ENCODE measurements around the gene PRX.

Gene PRX

GRCh38 chr19:40443131-40443999 lies 30.2 kb upstream of the PRX start:
- no peak for TF ChIP-seq GATA2 (IDR thresholded peaks at IDR 0.05; ENCODE audit: low read depth, low read length)
- no peak for TF ChIP-seq GATA3 (IDR thresholded peaks at IDR 0.05; ENCODE audit: low read depth, low read length)

GRCh38 chr19:40442328-40443130 lies 29.4 kb upstream of the PRX start:
- TF ChIP-seq GATA2 (IDR thresholded peaks at IDR 0.05; ENCODE audit: low read depth, low read length) (no peak), GATA3 (IDR thresholded peaks at IDR 0.05; ENCODE audit: low read depth, low read length) (no peak)

GRCh38 chr19:40441719-40442253 lies 28.6 kb upstream of the PRX start:
- TF ChIP-seq GATA3 (IDR thresholded peaks at IDR 0.05; ENCODE audit: low read depth, low read length) (no peak), GATA2 (IDR thresholded peaks at IDR 0.05; ENCODE audit: low read depth, low read length) (no peak)

DNA sequence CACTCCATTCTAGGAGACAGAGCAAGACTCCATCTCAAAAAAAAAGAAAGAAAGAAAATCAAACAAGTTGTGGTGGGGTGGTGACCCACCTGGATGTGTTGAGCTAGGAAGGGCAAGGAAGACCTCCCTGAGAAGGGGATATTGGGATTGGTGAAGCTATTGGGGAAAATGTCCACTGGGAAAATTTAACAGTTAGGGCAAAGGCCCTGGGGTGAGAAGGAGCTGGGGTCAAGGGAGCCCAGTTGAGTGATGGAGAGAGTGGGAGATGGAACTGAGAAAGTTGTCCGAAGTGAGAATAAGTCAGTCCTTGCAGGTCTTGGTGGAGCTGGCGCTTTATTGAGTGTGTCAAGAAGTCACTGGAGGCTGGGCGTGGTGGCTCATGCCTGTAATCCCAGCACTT lies 25.1 kb upstream of the PRX start:
- TF ChIP-seq GATA2 (IDR thresholded peaks at IDR 0.05; ENCODE audit: low read depth, low read length): no peak
- no peak for TF ChIP-seq GATA3 (IDR thresholded peaks at IDR 0.05; ENCODE audit: low read depth, low read length)

DNA sequence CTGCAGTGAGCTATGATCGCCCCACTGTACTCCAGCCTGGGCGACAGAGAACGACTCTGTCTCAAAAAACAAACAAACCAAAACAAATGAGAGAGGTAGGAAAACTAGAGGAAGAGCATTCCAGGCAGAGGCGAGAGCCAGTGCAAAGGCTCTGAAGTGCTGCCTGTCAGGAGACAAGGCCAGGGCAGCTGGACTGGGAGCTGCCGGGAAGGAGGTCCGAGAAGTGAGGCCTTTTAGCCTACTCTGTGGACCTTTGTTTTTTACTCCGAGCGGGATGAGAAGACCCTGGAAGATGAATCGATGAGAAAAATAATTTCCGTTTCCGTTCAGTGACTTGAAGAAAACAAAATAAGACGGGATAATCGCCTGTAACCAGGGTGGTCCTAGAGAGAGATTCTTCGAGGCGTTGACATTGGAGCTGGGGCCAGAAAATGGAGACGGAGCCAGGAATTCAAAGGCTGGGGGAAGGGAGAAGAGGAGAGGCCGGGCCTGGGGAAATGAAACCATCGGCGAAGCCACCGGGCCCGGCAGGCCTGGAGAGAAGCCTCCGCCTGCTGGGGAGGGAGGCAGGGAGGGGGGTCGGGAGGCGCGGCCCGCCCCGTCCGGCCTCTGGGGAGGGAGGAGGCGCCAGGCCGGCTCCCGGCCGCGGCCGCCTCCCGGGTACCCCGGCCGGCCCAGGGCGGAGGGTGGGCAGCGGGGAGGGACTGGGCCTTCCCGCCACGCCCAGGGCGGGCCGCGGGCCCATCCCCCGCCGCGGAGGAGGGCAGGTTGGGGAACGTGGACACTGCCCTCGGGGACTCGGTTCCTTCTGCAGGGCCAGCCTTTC lies 20.4 kb upstream of the PRX start:
- TF ChIP-seq GATA3 (IDR thresholded peaks at IDR 0.05; ENCODE audit: low read depth, low read length): no peak
- no peak for TF ChIP-seq GATA2 (IDR thresholded peaks at IDR 0.05; ENCODE audit: low read depth, low read length)

DNA sequence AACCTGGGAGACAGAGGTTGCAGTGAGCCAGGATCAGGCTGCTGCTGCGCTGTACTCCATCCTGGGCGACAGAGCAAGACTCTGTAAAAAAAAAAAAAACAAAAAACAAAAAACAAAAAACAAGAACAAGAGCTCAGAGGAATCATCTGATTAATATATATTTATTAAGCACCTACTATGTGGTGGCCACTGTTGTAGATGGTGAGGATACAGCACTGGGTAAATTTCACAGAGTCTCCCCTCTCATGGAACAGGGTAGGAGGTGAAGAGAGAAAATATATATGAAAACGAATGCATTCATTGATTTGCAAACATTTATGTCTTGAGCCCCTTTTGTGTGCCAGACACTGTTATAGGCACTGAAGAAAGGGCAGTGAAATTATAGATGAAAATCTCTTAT lies 18.5 kb upstream of the PRX start:
- TF ChIP-seq GATA3 (IDR thresholded peaks at IDR 0.05; ENCODE audit: low read depth, low read length) (no peak), GATA2 (IDR thresholded peaks at IDR 0.05; ENCODE audit: low read depth, low read length) (no peak)

DNA sequence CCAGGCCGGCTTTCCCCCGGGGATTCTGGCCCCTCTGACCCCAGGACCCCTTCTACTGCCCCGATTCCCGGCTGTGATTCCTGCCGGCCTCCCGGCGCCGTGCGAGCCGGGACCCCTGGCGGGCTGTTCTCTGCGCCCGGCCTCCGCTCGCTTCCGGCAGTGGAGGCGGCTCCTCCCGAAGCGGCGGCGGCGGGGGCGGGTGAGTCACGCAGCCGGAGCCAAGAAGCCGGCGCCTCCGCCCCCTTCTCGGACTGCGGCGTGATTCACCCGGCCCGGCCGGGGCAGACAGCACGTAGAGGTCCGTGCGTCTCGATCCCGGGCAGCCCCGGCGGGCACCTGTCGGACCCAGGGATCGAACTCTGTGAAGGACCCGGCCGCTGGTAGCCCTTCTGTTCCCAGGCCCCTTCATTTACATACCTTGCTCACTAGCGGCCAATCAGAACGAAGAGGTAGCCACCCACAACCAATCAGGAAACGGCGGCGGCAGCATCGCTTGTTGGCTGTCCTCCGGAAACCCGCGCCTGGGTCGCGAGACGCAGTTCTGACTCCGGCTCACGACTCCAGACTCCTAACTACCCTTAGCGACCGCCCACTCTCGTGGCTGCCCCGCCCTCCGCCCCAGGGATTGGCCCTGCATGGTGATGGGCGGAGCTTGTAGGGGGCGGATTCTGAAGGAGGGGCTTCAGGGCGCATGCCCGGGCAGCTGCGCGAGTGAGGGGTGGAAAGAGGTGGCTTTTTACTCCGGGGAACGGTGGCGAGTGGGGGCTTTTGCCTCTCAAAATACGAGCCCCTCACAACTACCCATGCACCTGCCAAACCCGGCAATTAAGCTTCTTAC lies 12.5 kb upstream of the PRX start, which contains the start of gene SERTAD1:
SERTAD1 (minus strand) TSS at position 543 of the 838 bp plus-strand sequence. CDS start 2,446 bp downstream, outside the sequence.
- no peak for TF ChIP-seq GATA2 (IDR thresholded peaks at IDR 0.05; ENCODE audit: low read depth, low read length)
- no peak for TF ChIP-seq GATA3 (IDR thresholded peaks at IDR 0.05; ENCODE audit: low read depth, low read length)

DNA sequence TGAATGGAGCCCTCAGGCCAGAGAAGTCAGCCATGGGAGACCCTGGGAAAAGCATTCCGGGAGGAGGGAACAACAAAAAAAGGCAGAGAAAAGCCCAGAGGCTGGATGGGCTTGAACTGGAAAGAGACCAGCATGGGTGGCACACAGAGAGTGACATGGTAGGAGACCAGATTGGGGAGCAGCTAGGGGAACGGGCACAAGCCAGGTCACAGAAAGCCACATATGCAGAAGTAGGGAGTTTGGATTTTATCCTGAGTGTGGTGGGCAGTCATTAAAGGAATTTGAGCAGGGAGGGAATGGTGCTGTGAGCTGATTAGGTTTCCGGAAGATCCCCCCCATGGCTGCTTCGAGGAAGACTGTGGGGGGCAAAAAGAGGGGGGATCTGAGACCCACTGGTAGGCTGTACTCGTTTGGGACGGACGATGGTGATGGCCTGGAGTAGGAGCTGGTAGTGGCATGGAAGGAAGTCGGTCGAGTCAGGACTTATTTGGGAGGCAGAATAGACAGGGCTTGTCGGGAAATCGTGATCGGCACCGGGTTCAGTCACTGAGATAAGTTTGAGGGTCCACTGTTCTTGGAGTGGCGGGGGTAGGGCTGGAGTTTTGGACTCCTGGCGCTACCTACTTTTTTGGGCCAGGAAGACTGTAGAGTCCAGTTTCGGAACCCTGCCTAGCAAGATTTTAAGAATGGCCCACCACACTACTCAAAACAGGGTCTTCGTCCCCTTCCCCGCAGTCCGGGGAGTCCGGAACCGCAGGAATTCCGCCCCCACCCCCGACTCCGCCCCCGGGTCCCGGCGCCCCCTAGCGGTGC lies 11.7 kb upstream of the PRX start:
- TF ChIP-seq GATA2 (IDR thresholded peaks at IDR 0.05; ENCODE audit: low read depth, low read length) (no peak), GATA3 (IDR thresholded peaks at IDR 0.05; ENCODE audit: low read depth, low read length) (no peak)

DNA sequence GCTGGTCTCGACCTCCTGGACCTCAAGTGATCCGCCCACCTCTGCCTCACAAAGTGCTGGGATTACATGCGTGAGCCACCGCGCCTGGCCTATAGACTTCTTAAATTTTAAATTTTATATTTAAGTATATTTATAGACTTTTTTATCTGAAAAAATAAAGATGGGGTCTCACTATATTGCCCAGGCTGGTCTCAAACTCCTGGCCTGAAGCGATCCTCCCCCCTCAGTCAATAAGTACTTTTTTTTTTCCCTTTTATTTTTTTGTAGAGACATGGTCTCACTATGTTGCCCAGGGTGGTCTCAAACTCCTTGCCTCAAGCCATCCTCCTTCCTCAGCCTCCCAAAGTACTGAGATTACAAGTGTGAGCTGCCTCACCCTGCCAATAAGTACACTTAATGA lies 10.8 kb upstream of the PRX start:
- TF ChIP-seq GATA2 (IDR thresholded peaks at IDR 0.05; ENCODE audit: low read depth, low read length): no peak
- TF ChIP-seq GATA3 (IDR thresholded peaks at IDR 0.05; ENCODE audit: low read depth, low read length): no peak

DNA sequence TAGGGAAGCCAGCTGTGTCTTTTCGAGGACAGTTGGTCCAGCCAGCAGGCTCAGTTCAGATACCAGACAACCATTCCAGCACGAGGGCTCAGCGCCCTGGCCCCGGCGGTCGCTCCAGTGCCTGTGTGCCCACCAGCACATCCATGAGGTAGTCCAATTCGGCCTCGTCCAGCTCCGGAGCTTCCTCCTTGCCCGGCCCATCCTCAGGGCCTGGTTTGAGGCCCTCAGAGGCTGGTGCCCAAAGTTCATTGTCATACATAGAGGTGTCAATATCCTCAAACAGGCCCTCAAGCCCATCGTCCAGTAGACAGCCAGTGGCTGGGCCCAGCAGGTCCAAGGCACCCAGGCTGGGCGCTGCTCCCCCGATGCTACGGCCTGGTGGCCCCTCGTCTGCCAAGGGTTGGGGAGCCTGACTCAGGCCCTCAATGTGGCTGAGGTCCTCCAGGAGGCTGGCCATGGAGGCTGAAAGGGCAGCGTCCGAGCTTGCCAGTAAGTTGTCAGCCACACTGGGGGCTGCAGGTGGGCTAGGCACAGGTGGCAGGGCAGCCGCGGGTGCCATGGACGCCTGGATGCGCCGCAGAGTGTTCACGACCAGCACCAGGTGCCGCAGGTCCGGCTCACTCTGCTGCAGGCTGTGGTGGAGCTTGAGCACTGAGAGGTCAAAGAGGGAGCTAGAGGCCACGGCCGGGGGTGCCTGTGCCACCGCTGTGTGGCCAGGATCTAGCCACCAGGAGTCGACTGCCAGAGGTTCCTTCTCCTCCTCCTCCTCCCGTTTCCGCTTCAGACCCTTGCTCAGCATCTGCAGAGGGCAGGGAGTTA lies 9.8 kb upstream of the PRX start:
- TF ChIP-seq GATA2 (IDR thresholded peaks at IDR 0.05; ENCODE audit: low read depth, low read length) (no peak), GATA3 (IDR thresholded peaks at IDR 0.05; ENCODE audit: low read depth, low read length) (no peak)

DNA sequence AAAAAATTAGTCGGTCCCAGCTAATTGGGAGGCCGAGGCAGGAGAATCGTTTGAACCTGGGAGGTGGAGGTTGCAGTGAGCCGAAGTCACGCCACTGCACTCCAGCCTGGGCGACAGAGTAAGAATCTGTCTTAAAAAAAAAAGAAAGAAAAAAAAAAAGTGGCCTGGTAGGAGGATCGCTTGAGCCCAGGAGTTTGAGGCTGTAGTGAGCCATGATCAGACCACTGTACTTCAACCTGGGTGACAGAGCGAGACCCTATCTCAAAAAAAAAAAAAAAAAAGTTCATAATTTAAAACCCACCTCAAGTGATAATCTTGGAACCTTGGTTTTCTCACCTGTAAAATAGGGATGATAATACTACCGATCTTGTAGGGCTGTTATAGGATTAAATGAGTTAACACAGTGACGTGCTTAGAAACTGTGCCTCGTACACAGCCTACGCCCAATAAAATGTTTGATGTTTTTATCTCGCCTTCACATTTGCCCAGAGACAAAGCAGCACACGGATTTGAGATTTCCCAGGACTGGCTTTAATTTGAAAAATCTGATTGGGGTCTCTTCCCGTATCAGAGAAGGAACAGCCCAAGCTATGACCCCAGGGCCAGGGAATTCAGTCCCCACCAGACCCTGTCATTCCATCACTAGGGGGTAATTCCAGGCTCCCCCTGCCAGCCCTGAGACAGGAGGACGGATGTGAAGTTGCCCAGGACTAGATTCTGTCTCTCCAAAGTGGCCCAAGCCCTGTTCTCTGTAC lies 9.0 kb upstream of the PRX start:
- TF ChIP-seq GATA2 (IDR thresholded peaks at IDR 0.05; ENCODE audit: low read depth, low read length) (peak; percentile 83), GATA3 (IDR thresholded peaks at IDR 0.05; ENCODE audit: low read depth, low read length) (no peak)
